AG09309 (cell line): ENCODE results near the gene PIGL.
"Not testable (repeated sequence)": the region's sequence is repeated elsewhere in the genome, so short reads cannot be mapped to it uniquely, and the experiment has no call there.

Experiments
- DNase-seq: peaks from one replicate; pipeline ENCODE4 v3.0.0-alpha.2; 2010; ENCODE audit warnings: low read depth
- H3K4me3 ChIP-seq: 2 replicates; pipeline ENCODE4 v1.5.1; 2011; ENCODE audit warnings: mild to moderate bottlenecking, low read depth, low read length, moderate library complexity; ENCODE audit not compliant: control insufficient read depth
- CTCF ChIP-seq: IDR thresholded peaks from 2 replicates; pipeline ENCODE4 v1.5.1; 2011; ENCODE audit warnings: mild to moderate bottlenecking, low read depth, low read length, inconsistent platforms; ENCODE audit not compliant: insufficient read depth, control insufficient read depth; ENCODE audit errors: missing control alignments

The PIGL gene

DNA sequence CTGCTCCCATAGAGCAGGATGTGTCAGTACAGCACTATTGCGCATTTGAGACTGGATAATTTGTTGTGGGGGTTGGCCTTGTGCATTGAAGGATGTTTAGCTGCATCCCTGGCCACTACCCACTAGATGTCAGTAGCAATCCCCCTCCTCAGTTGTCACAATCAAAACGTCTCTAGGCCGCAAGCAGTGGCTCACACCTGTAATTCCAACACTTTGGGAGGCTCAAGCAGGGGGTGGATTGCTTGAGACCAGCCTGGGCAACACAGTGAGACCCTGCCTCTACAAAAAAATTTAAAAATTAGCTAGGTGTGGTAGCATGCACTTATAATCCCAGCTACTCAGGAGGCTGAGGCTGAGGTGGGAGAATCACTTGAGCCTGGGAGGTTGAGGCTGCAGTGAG lies 87.8 kb downstream of the PIGL start:
- H3K4me3 ChIP-seq = no peak overlapping the region
- no peak for DNase-seq
- peak; percentile 50 for TF ChIP-seq CTCF

- DNase-seq = no peak
- TF ChIP-seq CTCF = no peak
- no peak overlapping the region for H3K4me3 ChIP-seq
Observed at GRCh38 chr17:16306211-16306610, 89.2 kb downstream of the PIGL start.

GRCh38 chr17:16312061-16312460 lies 95.1 kb downstream of the PIGL start:
- not testable (repeated sequence) for DNase-seq, H3K4me3 ChIP-seq

DNA sequence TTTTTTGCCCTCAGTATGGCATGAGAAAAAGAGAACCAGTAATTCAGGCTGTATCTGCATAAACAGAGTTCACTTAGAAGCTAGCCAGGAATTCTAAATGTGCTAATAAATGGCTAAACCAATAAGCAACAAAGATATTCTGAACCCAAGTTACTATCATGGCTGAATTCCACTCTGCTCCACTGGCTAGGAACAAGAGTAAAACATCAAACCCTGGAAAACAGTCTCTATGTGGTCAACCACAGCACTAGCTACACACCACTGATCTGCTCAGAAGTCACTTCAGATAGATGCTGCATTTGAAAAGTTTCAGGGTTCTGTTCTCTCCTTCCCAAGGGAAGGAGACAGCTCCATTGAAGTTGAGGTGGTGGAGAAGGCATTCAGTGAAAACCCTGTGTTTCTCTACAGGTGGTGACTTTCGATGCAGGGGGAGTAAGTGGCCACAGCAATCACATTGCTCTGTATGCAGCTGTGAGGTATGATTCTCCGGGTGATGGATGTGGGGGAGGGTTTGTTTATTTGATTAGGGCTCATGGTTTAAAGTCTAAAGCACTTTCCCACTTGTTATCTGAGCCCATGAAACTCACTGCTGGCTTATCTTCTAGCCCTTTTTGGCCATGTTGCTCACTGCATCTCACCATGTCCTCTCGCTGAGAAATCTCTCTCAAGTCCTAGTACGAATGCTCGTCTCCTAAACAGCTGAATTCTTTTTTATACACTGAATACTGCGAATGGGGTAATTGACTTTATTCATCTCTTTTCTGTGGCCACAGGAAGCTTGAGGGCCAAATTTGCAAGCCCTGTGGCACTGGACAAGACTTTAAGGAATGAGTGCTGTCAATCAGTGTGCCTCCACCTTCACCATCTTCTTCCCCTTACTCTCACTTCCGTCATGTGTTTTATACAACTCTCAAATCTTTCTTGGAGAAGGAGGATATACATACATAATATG lies 96.4 kb downstream of the PIGL start:
- H3K4me3 ChIP-seq = no peak overlapping the region
- TF ChIP-seq CTCF = no peak
- DNase-seq = no peak

- H3K4me3 ChIP-seq = no peak overlapping the region
- TF ChIP-seq CTCF = no peak
- DNase-seq = no peak
Observed at GRCh38 chr17:16314189-16314588, 97.2 kb downstream of the PIGL start.

GRCh38 chr17:16314859-16315258 lies 97.8 kb downstream of the PIGL start:
- DNase-seq = no peak
- H3K4me3 ChIP-seq = no peak overlapping the region
- no peak for TF ChIP-seq CTCF

DNA sequence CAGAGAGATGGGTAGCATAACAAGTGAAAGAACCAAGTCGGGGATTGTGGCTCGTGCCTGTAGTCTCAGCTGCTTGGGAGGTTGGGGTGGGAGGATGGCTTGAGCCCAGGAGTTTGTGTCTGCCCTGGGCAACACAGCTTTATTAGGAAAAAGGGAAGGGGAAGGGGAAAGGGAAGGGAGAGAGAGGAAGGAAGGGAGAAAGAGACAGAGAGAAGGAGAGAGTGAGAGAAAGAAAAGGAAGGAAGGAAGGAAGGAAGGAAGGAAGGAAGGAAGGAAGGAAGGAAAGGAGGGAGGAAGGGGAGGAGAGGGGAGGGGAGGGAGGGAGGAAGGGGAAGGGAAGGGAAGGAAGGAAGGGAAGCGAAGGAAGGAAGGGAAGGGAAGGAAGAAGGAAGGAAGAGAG lies 103.0 kb downstream of the PIGL start:
- DNase-seq = no peak
- H3K4me3 ChIP-seq = no peak overlapping the region
- TF ChIP-seq CTCF = no peak
